ENCODE data around the gene FBXO40. TPM values are rescaled to one million over a fixed set of nuclear protein-coding genes. Genes with fewer than 3 reads are reported as not detected.

FBXO40 gene, protein sequence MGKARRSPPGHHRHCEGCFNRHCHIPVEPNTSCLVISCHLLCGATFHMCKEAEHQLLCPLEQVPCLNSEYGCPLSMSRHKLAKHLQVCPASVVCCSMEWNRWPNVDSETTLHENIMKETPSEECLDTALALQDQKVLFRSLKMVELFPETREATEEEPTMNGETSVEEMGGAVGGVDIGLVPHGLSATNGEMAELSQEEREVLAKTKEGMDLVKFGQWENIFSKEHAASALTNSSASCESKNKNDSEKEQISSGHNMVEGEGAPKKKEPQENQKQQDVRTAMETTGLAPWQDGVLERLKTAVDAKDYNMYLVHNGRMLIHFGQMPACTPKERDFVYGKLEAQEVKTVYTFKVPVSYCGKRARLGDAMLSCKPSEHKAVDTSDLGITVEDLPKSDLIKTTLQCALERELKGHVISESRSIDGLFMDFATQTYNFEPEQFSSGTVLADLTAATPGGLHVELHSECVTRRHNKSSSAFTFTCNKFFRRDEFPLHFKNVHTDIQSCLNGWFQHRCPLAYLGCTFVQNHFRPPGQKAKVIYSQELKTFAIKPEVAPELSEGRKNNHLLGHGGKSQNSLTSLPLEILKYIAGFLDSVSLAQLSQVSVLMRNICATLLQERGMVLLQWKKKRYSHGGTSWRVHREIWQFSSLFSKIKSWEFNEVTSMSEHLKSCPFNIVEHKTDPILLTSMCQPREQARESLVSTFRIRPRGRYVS
- not detected in 2 replicates for total RNA-seq

DNA sequence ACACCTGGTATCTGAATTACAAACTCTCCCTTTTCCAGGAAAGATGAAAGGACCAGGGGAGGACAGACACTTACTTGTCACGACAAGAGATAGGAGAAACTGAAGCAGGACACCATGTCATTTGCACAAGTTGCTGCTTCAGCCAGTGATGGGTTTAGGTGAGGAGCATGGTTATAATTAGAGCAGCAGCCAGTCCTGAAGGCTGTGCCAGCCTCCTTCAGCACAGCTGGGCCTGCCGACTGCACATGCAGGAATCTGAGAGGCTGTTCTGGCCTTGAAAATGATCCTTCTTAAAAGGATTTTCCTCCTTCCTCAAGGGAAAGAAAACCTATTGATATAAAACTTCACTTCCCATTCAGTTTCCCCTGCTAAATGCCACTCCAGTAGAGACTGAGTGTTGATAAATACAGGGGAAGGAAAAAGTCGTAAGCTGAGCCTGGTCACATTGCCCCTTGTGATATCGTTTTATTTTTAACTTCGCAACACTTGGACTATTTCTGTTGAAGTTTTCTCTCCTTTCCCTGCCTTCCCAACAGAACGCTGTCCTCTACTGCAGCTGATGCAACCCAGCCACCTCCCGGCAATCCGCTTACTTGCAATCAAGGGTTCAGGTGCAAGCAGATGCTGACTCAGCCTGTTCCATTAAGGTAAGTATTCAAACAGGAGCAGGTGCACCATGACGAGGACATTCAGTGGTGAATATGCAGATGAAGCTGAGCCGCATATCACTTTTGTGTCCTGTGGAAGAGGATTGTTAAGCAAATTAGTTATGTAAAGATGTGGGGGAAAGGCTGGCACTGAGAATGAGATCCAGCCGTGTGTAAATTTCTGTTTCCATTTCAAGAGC, at the start of gene FBXO40:
Gene FBXO40, plus strand, starts transcription at position 524 of the 847 bp plus-strand sequence. CDS start 27,197 bp downstream, outside the sequence.

DNA sequence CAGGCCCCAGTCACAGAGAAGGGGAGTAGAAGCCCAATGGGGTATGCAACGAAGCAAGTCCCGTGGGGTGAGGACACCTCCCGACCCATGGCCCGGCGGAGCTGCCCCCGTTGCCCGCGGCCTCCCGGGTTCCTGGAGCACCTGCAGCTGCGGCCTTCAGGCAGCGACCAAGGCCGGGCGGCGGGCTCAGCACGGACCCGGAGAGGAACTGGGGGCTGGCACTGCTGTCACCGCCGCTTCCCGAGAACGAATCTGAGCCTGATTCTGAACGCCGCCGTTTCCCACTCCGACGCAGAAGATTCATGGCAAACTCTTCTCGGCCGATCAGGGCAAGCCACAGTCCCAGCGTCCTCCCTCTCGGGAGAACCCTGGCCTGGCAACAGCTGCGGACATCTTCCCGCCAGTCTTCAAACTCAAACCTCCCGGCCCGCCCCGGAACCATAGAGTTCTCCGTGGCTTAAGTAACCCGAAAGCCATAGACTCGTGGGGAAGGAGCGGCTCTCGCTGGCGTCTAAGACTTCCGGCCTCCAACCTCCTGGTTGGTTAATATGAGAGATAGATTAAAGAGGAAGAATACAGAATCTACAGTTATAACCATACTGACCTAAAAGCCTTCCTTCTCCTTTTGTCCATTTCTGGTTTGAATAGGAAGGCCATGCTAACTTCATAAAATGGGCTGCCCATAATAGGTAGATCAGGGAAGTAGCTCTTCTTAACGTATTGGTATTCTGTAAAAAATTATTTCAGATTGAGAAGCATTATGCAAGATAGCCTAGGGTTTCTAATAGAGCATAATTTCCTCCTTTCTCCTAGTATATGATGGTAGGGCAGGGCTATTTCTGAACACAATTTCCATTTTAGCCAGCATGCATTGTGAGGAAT, 47.4 kb upstream of the FBXO40 start, which contains the start of gene POLQ:
Gene POLQ, minus strand, starts transcription at position 415 of the 882 bp plus-strand sequence. Its CDS starts 111 bp downstream, at position 304.

DNA sequence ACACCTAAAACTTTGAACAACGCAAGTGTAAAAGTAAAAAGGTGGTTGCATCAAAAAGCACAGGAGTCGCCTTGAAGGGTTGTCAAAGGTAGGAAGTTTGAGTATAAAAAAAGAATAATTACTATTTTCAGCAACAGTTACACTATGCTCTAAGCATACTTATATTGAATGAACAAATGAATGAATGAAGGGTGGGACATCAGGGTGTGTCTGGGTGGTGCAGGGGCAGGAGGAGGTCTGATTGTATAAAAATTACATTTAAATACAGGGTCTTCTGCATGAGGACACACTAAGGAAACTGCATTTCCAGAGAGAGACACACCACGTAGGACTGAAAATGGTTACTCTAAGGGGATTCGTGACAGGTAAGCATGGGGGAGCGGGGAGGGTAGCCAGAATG, 25.5 kb upstream of the FBXO40 start, which contains the start of gene ARGFX:
Gene ARGFX, plus strand, starts transcription at position 301 of the 400 bp plus-strand sequence. CDS start 2,765 bp downstream, outside the sequence.

DNA sequence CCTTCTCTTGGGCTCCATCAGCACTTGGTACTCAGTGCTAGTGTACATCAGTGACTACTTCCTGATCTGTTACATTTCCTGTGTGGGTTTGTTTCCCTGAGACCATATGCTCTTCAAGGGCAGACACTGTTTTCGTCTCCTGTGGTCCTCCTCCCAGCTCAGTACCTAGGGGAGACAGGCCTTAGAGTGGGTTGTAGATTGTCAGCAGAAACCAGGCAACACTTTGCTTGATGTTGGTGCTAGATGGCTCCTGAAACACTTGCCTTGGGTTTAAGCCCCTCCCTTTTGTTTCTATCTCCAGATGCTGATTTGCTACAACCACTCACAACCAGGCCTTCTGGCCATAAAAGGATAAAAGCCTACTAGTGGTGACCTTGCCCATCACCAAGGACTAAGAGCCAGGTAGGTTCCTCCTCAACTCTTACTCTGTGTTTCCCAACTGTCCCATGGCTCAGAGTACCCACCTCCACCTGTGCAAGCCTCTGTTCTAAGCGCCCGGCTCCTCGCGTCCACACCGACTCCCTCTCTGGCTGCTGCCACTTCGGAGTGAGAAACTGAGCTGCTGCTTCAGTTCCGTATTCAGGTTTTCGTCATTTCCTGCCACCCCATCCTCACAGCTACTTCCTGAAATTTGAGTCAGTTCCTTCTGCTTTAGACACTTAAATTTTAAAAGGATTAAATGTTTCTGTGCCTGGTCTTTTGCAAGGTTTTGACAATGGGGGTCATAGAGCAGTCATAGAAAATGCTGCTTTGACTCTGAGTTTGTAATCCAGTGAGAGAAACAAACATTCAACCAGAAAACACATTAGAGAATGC, 67.4 kb downstream of the FBXO40 start, which contains the start of gene HCLS1:
Gene HCLS1, minus strand, starts transcription at position 548 of the 816 bp plus-strand sequence. CDS start 2,556 bp downstream, outside the sequence.

Other genes starting within 250 kb of the FBXO40 start
- 0.09 and 0.23 TPM in 2 replicates for gene POLQ, start 47.4 kb upstream of the FBXO40 start, total RNA-seq
- gene ARGFX, start 25.4 kb upstream of the FBXO40 start, total RNA-seq: not detected in 2 replicates
- gene HCLS1, start 67.5 kb downstream of the FBXO40 start, total RNA-seq: 0.09 and 3.6 TPM in 2 replicates
- gene GOLGB1, start 156.4 kb downstream of the FBXO40 start, total RNA-seq: 21.5 and 34.5 TPM in 2 replicates
- 13.3 and 14.1 TPM in 2 replicates for gene IQCB1, start 241.7 kb downstream of the FBXO40 start, total RNA-seq
- gene EAF2, start 241.8 kb downstream of the FBXO40 start, total RNA-seq: 0.43 and 1.1 TPM in 2 replicates